Left renal cortex interstitium (tissue), 4 donors: ENCODE results near the gene TMEM86A. TPM values are rescaled to one million over a fixed set of nuclear protein-coding genes. Genes with fewer than 3 reads are reported as not detected.

Source experiments
- DNase-seq, 4 donors: peaks; one replicate each; pipeline ENCODE4 v3.0.0-alpha.2; 2013; ENCODE audit warnings: low read depth in 4 of 4, low spot score in 2 of 4, missing footprints in 1 of 4
- polyA plus RNA-seq, 4 donors: library from polyadenylated mRNA; unstranded; fragments of 120-200 nt; gene quantifications; one replicate each; pipeline ENCODE4 v1.2.1, GENCODE V29; 2013; ENCODE audit not compliant: insufficient read length in 4 of 4

Gene TMEM86A
- polyA plus RNA-seq, 4 donors: 7.0 to 10.0 (median 8.2) TPM

DNA sequence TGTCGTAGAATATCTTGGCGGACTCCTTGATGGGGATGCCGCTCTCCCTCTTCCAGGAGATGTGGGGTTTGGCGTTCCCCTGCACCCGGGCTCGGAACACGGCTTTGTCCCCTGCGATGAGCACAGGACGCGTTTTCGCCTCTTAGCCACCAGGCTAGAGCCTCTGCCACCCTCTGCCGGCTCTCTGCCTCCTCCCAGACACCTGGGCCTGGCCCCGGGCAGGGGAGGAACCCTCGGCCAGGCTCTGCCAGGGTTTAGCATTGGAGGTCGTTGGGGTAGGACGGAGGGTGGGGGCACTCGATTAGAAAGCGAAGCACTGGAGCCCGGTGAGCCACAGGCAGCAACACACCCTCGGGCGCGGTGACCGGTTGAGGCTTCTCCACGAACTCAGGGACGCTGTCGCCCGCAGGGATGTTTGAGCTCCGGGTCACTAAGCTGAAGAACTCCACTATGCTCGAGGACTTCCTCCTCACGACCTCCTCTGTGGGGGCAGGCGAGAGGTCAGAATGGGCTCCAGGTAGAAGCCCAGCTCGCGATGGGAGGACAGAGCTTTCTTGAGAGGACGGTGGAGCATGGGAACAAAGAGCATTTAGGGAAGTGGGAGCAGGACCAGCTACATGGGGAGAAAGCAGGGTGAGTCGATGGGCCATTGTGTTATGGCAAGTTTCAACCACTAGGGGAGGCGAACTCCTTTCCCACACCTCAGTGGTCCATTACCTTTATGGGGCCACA, 23.1 kb downstream of the TMEM86A start:
- DNase-seq: no peak

DNA sequence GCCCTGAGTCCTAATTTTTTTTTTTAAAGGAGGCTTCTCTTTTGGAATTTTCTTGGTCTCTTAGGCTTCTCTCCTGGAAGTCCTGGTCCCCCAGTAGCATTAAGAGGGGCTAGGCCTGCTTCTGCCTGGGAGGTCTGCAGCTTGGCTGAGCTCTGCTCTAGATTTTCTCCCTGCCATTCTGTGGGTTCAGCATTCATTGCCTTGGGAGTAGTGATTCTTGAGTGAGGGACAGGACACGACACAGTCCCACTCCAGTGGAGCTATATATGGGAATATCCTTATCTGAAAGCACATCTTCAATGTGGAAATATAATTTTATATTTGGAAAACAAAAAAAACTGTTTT, 23.7 kb downstream of the TMEM86A start:
- no peak for DNase-seq

DNA sequence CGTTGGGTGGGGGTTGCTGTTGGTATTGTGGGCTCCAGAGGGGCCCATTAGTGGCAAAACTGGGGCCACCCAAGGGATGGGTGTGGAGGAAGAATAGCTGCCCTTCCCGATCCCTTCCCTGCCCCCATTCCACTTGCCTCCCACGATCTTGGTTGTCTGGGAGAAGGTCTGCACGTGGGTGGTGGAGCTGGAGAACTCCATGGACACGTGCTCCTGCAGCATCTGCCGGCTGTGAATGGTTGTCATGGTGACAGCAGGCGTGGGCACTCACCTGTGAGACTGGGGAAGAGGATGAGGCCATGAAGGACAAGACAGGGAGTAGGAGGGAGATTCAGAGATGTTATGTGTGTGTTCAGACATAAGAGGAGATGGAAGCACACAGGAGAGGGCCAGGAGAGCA, 25.4 kb downstream of the TMEM86A start:
- DNase-seq: no peak

DNA sequence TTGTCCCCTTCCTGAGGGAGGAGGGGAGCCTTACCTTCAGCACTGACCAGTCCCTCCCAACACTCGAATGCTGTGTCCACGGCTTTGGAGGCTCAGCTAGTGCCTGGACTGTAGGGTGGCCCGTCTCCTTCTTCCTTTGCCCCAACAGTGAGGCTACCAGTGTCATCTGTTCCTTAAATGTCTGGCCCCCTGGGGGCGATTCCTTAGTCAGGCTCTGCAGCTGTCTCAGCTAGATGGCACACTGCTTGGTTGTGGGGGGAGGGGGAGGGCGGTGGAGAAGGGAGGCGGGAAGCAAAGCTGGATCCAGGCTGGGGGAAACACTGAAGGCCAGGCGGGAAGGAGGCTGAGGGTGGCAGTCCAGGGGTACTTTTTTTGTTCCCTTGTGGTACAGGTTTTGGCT, 27.5 kb downstream of the TMEM86A start, which contains the start of gene IGSF22:
IGSF22 (minus strand) TSS at position 149 of the 400 bp plus-strand sequence. CDS start 1,952 bp downstream, outside the sequence.
- DNase-seq: no peak

DNA sequence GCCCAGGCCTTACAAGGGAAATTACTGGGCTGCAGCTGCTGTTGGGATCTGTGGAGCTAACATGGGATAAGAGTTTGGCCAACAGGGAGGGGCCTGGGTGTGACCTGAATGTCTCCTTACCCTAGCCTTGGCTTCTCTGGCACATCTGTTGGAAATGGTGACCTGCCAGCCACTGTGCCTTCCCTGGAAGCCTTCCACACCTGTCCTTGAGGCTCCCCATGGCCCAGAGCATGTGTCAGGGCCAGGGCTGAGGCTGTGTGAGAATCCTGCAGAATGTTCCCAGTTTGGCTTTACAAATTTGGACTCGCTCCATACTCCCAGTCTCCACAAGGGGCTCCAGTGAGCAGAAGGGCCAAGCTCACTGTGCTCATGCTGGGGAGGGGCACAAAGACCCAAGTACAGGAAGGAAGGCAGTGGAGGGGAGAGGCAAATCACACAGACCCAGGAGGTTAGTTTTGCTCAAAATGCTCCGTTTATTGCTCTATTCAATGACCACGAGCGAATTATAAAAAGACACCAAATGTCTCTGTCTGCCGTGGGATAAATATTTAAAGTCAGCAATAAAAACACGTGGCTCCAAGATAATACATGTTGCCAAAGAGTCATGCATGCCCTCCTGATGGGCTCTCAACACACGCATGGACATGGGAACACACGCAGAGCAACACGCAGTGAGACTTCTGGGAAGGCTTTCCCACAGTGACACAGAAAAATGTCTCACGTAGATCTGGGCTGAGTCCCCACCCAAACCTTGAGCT, 29.1 kb downstream of the TMEM86A start:
- peak in 1 of 4 donors; percentile 37 for DNase-seq

DNA sequence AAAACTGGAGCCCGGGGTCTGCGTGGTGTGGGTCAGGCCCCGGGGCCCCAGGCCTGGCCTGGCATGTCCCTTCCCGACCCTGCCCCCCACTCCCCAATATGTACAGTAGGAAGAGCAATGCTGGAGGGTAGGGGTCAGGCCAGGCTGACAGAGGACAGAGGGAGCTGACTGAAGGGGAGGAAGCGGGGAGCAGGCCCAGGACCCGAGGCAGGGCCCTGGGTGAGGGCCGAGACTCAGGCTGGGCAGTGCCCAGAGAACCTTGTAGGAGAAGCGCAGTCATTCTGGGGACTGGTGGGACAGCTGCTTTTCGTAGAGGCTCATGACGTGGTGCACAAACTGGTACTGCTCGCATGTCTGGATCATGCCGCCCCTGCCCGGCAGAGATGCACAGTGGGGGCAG, 30.1 kb downstream of the TMEM86A start:
- no peak for DNase-seq

DNA sequence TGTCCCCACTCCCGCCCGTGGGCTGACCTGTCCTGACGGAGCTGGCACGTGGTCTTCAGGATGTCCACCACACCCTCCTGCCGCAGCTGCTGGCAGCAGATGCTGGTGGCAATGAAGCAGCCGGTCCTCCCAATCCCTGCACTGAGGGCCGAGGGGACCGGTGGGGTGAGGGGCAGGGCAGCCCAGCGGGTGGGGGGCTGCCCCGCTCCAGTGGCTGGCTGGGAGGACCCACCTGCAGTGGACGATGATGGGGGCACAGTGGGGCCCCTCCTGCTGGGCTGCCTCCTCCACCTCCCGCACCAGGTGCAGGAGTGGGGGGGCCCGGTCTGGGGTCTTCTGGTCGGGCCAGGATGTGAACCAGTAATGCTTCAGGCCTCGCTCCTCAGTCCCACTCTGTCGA, 30.8 kb downstream of the TMEM86A start:
- DNase-seq: no peak

DNA sequence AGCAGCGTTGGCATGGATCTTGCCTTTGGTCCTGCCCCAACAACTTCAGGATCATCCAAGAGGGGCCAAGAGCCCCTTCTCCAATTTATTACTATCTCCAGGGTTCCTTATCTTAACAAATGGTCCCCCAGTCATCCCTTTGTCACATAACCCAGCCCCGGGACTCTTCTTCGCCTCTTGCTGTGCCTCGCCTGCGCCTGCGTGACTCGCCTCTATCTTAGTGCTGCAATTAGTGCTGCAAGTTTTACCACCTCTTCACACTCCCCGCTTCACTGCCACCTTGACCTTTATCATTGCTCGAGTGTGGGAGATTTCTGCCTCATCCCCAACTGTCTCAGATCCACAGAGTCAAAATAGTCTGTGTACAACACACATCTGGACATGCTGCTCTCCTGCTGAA, 31.4 kb downstream of the TMEM86A start:
- no peak for DNase-seq

DNA sequence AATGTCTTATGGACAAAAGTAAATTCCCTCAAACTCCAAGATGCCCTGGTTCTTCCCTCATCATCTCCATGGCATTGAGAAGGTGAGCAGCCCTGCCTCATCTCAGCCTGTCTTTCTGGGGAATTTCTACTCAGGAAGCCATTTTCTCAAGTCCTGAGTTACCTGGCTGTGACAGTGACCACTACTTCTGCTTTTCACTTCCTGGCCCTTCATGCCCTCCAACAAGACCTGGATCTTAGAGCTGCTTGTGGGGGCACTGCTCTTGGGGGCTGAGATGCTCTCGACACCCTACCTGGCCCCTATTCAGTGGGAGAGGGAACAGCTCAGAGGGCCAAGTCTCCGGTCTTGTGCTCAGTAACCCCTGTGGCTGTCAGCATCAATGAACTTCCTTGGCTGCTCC, 32.9 kb downstream of the TMEM86A start:
- no peak for DNase-seq

DNA sequence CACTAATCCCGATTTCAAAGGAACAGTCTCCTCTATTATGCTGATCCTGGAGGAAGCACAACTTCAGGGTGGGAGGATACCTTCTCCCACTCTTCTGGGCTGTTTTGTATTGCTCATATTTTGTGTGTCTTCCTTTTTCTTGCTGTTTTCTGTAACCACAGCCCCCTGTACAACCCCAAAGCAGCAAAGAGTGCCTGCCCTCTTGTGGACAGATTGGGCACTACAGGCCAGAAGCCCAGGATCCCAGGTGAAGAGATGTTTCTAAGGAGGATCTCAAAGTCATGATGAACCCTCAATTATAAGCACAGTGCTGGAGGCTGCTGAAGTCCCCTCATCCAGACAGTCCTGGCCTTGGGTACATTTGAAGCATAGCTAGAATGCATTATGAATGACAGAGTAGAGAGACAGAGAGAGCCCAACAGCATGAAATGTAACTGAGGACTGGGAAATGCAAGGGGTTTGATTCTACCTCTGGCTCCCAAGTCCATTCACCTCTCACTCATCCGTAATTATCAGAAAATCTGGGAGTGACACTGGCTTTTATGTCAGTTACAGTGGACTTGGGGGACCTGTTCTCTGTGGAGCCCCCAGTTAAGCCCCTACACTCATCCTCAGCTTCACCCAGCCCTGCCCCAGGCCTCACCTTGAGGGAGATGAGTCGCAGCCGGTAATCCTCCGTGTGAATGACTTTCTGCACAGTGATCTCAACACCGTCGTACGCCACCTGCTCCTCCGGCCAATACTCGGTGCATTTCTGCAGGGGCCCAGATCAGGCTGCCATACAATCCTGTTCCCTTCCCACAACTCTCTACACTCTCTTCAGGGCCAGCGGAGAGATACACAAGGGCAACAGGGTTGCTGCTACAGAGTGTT, 33.6 kb downstream of the TMEM86A start:
- peak in 2 of 4 donors; percentile 18 to 49 for DNase-seq

DNA sequence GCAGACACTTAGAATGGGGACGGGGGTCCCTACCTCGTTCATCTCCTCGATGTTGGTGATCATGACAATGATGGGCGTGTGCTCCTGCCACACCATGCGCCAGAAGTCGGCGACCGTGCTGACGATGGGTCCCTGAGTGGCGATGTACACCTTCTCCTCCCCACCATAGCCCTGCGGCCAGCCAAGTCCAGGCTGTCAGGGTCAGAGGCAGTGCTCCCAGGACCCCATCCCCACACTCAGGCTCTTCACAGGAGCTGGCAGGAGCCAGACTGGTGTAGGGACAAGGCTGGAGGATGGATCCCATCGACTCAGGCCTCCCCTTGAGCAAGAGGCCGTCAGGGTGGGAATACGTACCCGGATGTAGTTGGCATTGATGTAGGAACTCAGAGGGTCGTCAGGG, 34.6 kb downstream of the TMEM86A start:
- DNase-seq: no peak

DNA sequence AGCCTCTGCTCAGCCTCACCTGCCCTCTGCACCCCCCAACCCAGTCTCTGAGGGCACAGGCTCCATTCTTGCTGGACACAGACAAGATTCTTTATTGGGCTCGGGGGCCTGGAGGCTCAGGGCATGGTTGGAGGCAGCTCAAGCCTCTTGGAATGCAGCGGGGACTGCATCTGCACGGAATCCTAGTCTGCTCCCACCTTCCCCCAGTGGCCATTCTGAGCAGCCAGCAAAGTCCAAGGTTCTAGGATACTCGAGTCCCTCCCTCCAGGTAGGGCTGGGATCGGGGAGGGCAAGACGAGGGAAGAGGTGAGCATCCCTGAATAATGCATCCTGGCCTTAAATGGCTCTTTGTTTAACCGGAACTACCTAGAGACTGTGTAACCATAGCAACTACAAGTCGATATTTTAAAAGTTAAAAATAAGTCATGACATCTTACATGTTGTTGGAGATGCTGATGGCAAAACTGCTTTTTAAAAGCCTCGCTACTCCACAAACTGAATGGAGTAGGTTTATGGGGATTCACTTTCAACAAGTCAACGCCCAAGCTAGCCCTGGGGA, 38.1 kb downstream of the TMEM86A start:
- no peak for DNase-seq

DNA sequence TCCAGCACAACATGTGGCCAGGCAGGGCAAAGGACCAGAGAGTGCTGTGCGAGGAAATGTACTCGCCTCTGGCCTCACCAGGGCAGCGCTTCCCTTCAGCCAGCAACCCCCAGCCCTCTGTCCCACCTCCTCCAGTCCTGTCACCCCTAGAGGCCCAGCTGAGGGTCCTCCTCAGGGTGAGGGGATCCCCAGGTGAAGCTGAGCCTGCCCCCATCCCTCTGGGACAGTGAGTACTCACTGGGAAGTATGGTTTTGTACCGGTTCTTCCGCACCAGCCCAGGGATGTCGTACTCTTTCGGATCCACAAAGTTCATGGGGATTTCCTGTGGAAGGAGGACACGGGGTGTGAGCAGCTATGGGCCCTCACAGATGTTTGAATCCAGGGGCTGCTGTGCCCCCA, 39.1 kb downstream of the TMEM86A start:
- no peak for DNase-seq

DNA sequence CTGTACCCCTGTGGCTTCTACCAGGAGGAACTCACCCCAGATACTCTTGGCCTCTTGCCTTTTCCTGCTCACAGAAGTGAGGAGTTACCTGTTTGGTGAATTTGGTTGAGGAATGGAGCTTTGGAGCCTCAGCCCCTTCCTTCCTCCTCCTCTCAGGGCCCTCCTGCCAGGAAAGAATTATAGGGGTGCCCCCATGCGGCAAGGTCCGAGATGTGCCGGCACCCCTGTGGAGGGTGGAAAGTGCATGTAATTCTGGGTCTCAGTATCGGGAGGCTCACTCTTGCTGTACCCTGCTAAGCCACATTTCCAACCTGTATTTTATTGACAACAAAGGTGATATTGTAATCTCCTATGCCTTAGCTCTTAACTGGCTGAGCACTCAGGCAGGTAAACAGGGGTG, 41.1 kb downstream of the TMEM86A start:
- no peak for DNase-seq

DNA sequence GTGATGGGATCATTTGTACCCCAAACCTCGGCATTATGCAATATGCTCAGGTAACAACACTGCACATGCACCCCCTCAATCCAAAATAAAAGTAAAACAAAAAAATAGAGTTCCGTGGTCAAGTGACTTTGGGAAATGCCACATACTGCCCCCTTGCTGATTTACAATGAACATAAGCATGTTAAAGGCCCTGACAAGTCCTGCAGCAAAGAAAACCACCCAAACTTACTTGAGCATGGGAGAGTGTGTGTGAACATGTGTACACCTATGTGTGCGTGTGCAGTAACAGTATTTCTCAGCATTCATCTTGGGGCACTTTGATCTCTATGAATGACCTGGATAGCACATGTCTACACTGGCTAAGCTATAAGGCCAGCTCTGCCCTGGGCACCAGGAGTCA, 43.2 kb downstream of the TMEM86A start:
- DNase-seq: no peak

DNA sequence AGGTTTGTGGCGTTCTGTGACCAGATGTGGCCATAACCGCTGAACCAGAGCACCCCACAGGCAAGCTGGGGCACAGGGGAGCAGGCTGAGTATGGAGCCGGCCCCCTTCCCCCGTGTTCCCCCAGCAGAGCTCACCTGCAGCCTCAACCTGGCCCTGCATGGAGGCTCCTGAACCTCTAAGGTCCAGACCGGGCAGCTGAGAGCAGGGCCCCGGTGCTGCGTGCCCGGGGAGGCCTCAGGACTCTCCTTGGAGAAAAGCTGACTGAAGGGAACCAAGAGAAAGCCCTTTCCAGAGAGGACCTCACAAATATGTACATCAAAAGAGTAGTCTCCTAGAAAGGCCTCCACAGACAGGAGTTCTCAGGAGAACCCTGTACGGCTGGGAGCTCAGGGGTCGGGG, 44.8 kb downstream of the TMEM86A start:
- no peak for DNase-seq

DNA sequence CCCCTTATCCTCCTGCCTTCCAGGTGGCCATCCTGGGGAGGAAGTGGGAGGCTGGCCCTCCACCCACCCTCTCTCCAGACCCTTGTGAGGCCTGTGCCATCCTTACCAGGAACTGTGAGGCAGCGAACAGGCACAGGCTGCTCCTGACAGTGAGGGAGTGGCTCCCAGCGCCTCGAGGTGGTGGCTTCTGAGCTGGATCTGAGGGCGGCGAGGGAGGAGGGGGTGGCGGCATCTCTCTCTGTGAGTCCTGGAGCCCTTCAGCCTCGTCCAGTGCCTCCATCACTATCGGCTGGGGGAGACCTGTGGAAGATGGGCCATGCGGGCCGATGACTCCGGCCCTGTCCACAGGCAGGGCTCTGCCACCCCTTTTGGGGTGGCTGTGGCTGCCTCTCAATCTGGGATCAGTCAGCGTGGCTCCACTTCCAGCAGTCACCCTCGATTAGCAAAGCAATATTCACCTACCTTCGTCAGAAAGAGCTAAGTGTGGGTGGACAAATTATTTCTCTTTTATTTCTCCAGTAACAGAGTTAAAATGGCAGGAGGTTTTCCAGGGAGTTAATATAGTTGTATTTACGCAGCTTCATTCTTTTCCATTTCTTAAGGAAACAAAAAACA, 45.4 kb downstream of the TMEM86A start:
- DNase-seq: no peak

DNA sequence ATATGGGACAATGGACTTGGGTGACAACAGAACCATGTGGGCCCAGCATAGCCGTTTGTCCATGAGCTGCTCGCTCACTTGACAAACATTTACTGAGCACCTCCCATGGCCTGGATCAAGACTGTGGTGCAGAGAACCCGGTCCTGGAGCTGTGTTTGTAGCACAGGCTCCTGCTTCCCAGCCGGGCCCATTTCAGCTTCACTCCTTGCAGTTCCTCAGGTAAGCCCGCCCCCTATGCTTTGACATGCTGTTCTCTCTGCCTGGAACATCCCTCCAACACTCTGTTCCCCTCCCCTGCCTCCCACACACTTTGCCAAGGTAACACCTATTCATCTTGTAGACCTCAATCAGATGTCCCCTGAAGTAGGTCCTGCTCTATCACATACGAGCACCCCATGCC, 46.7 kb downstream of the TMEM86A start:
- no peak for DNase-seq

DNA sequence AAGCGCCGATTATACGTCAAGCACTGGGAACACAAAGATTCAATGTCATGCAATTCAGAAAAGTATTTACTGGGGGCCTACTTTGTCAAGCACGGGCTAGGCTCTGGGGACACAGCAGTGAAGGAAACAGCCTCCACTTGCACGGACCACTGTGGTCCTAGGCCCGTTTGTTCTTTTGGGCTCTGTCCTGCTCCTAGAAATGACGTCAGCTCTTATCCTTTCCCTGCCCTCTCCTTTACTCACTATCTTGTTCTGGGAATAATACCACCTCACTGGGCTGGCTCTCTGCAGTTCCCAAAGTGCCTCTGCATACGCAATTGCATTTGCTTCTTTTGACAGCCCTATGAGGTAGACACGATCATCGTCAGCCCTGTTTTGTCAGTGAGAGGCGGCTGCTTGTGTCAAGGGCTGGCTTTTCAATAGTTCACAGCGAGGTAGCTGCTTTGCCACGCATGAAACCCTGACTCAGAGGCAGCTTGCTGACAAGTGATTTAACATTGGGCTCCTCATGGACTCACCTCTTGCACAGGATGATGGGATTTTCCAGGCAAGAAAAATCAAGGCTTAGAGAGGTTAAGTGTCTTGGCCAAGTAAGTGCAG, 50.3 kb downstream of the TMEM86A start:
- no peak for DNase-seq

DNA sequence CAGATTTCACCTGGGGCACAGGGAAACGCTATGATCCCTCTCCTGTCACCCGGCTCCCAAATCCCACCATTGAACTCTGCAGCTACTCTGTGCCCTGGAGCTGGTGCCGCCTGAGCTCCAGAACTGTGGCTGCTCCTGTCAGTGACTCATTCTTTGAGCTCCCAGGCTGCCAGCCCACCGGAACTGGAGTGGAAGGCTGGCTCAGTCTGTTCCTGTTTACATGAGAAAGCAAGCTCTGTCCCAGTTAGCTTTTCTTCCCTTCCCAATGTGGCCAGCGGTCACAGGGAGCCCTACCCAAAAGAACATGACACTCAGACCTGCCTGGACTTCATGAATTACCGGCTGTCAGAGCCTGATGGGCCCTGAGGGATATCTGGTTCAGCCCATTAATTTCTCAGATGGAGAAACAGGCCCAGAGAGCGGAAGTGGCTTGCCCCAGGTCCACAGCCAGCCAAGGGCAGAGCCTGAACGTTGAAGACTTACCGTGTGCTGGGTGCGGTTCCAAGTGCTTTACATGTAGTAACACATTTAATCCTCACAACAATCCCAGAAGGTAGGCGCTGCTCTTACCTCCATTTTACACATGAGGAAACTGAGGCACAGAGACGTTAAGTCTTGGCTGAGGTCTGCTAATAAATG, 51.2 kb downstream of the TMEM86A start:
- DNase-seq: no peak
